GM18951 (cell line): ENCODE results near the gene SELENOF.
"Not testable (repeated sequence)": the region's sequence is repeated elsewhere in the genome, so short reads cannot be mapped to it uniquely, and the experiment has no call there.

Experiments
- POLR2A ChIP-seq: IDR thresholded peaks from 4 replicates; pipeline ENCODE4 v1.6.1; 2011; ENCODE audit warnings: mild to moderate bottlenecking; ENCODE audit not compliant: insufficient read length, insufficient read depth; ENCODE audit errors: extremely low read depth
- in situ Hi-C: fragments of 300-500 bp; cut with MboI; formaldehyde crosslinking; loops from one replicate; pipeline ENCODE4 v1.12.0; 2022; ENCODE audit warnings: low sequenced_read_pairs, mixed read lengths, inconsistent platforms; ENCODE audit not compliant: unreplicated experiment

SELENOF gene

GRCh38 chr1:86912281-86912900 lies 1.5 kb downstream of the SELENOF start:
- TF ChIP-seq POLR2A: no peak
- in situ Hi-C loops: no loop called here

- TF ChIP-seq POLR2A: no peak
- in situ Hi-C loops: no loop called here
Observed at GRCh38 chr1:86906419-86906818, 7.5 kb downstream of the SELENOF start.

GRCh38 chr1:86905875-86906274 lies 8.1 kb downstream of the SELENOF start:
- in situ Hi-C loops: no loop called here
- TF ChIP-seq POLR2A: no peak

- in situ Hi-C loops: not testable (repeated sequence)
Observed at GRCh38 chr1:86899401-86899800, 14.5 kb downstream of the SELENOF start.

- in situ Hi-C loops: no loop called here
Observed at GRCh38 chr1:86888327-86888726, 25.6 kb downstream of the SELENOF start.

GRCh38 chr1:86887479-86888162 lies 26.3 kb downstream of the SELENOF start:
- no peak for TF ChIP-seq POLR2A
- in situ Hi-C loops: no loop called here

More at GRCh38 chr1:86888327-86888726, 25.6 kb downstream of the SELENOF start:
- TF ChIP-seq POLR2A: no peak

- in situ Hi-C loops: no loop called here
- TF ChIP-seq POLR2A: no peak
Observed at GRCh38 chr1:86875722-86876121, 38.2 kb downstream of the SELENOF start.

GRCh38 chr1:86872086-86872485 lies 41.8 kb downstream of the SELENOF start:
- in situ Hi-C loops: no loop called here
- TF ChIP-seq POLR2A: no peak

GRCh38 chr1:86871001-86871400 lies 42.9 kb downstream of the SELENOF start:
- no peak for TF ChIP-seq POLR2A
- in situ Hi-C loops: no loop called here

- in situ Hi-C loops: no loop called here
- no peak for TF ChIP-seq POLR2A
Observed at GRCh38 chr1:86868477-86868876, 45.4 kb downstream of the SELENOF start.

GRCh38 chr1:86867278-86867677 lies 46.6 kb downstream of the SELENOF start:
- in situ Hi-C loops: not testable (repeated sequence)

- TF ChIP-seq POLR2A: no peak
- in situ Hi-C loops: no loop called here
Observed at GRCh38 chr1:86866665-86867064, 47.3 kb downstream of the SELENOF start.

GRCh38 chr1:86865973-86866637 lies 47.8 kb downstream of the SELENOF start:
- TF ChIP-seq POLR2A: no peak
- in situ Hi-C loops: no loop called here

GRCh38 chr1:86862920-86863319 lies 51.0 kb downstream of the SELENOF start:
- no peak for TF ChIP-seq POLR2A
- in situ Hi-C loops: no loop called here

- in situ Hi-C loops: no loop called here
- TF ChIP-seq POLR2A: no peak
Observed at GRCh38 chr1:86861424-86861823, 52.5 kb downstream of the SELENOF start.
